ENCODE data around the gene SPTBN5. TPM values are rescaled to one million over a fixed set of nuclear protein-coding genes. Genes with fewer than 3 reads are reported as not detected.

Gene SPTBN5
- polyA plus RNA-seq, 1 donor from 2014 or later: 0.01 TPM

GRCh38 chr15:41900526-41901380 lies 6.9 kb upstream of the SPTBN5 start:
- H3K4me3 ChIP-seq (ENCODE audit: low read length): no peak overlapping the region
- no peaks in the 10 kb centered on the region for H3K79me2 ChIP-seq (replicated peaks; ENCODE audit: insufficient read depth, low read length)
- no peaks in the 10 kb centered on the region for H3K36me3 ChIP-seq (ENCODE audit: insufficient read depth, low read length)
- H3K9me3 ChIP-seq (ENCODE audit: low read length): no peaks in the 10 kb centered on the region
- no peaks in the 10 kb centered on the region for H3F3A ChIP-seq (ENCODE audit: insufficient read depth, low read length, poor library complexity, severe bottlenecking)
- no peaks in the 10 kb centered on the region for H3K27me3 ChIP-seq (ENCODE audit: insufficient read depth, low read depth, low read length)
- no peaks in the 10 kb centered on the region for H4K20me1 ChIP-seq (ENCODE audit: insufficient read depth)
- H2AFZ ChIP-seq (ENCODE audit: low read depth, low read length): no peak overlapping the region
- H3K9me2 ChIP-seq (ENCODE audit: insufficient read depth, low read length): no peaks in the 10 kb centered on the region
- H3K4me2 ChIP-seq (ENCODE audit: low read length): no peak overlapping the region
- no peak overlapping the region for H3K27ac ChIP-seq (ENCODE audit: low read length)
- H3K9ac ChIP-seq (ENCODE audit: low read length): no peak overlapping the region
- TF ChIP-seq, protein P1, sequence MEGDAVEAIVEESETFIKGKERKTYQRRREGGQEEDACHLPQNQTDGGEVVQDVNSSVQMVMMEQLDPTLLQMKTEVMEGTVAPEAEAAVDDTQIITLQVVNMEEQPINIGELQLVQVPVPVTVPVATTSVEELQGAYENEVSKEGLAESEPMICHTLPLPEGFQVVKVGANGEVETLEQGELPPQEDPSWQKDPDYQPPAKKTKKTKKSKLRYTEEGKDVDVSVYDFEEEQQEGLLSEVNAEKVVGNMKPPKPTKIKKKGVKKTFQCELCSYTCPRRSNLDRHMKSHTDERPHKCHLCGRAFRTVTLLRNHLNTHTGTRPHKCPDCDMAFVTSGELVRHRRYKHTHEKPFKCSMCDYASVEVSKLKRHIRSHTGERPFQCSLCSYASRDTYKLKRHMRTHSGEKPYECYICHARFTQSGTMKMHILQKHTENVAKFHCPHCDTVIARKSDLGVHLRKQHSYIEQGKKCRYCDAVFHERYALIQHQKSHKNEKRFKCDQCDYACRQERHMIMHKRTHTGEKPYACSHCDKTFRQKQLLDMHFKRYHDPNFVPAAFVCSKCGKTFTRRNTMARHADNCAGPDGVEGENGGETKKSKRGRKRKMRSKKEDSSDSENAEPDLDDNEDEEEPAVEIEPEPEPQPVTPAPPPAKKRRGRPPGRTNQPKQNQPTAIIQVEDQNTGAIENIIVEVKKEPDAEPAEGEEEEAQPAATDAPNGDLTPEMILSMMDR (IDR thresholded peaks at IDR 0.05; ENCODE audit: poor library complexity, severe bottlenecking): no peak
- TF ChIP-seq EZH2 (IDR thresholded peaks at IDR 0.05; ENCODE audit: borderline replicate concordance, insufficient read depth, low read length, poor library complexity, severe bottlenecking): no peak
- TF ChIP-seq SMC3 (conservative IDR thresholded peaks at IDR 0.05; ENCODE audit: poor library complexity): no peak
- TF ChIP-seq EP300 (conservative IDR thresholded peaks at IDR 0.05; ENCODE audit: poor library complexity, severe bottlenecking): no peak
- no peak for TF ChIP-seq POLR2AphosphoS5 (IDR thresholded peaks at IDR 0.05)
- no peak for TF ChIP-seq TAF1 (IDR thresholded peaks at IDR 0.05; ENCODE audit: low read depth)
- TF ChIP-seq, protein P2, sequence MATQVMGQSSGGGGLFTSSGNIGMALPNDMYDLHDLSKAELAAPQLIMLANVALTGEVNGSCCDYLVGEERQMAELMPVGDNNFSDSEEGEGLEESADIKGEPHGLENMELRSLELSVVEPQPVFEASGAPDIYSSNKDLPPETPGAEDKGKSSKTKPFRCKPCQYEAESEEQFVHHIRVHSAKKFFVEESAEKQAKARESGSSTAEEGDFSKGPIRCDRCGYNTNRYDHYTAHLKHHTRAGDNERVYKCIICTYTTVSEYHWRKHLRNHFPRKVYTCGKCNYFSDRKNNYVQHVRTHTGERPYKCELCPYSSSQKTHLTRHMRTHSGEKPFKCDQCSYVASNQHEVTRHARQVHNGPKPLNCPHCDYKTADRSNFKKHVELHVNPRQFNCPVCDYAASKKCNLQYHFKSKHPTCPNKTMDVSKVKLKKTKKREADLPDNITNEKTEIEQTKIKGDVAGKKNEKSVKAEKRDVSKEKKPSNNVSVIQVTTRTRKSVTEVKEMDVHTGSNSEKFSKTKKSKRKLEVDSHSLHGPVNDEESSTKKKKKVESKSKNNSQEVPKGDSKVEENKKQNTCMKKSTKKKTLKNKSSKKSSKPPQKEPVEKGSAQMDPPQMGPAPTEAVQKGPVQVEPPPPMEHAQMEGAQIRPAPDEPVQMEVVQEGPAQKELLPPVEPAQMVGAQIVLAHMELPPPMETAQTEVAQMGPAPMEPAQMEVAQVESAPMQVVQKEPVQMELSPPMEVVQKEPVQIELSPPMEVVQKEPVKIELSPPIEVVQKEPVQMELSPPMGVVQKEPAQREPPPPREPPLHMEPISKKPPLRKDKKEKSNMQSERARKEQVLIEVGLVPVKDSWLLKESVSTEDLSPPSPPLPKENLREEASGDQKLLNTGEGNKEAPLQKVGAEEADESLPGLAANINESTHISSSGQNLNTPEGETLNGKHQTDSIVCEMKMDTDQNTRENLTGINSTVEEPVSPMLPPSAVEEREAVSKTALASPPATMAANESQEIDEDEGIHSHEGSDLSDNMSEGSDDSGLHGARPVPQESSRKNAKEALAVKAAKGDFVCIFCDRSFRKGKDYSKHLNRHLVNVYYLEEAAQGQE (IDR thresholded peaks at IDR 0.05; ENCODE audit: borderline replicate concordance): no peak
- TF ChIP-seq RAD21 (conservative IDR thresholded peaks at IDR 0.05): no peak
- TF ChIP-seq MXI1 (conservative IDR thresholded peaks at IDR 0.05; ENCODE audit: poor library complexity, severe bottlenecking): no peak

GRCh38 chr15:41899854-41900442 lies 6.1 kb upstream of the SPTBN5 start:
- H3K27me3 ChIP-seq (ENCODE audit: insufficient read depth, low read depth, low read length): no peaks in the 10 kb centered on the region
- H3K36me3 ChIP-seq (ENCODE audit: insufficient read depth, low read length): no peaks in the 10 kb centered on the region
- H3K79me2 ChIP-seq (replicated peaks; ENCODE audit: insufficient read depth, low read length): no peaks in the 10 kb centered on the region
- no peak overlapping the region for H3K4me3 ChIP-seq (ENCODE audit: low read length)
- H4K20me1 ChIP-seq (ENCODE audit: insufficient read depth): no peaks in the 10 kb centered on the region
- no peak overlapping the region for H3K9ac ChIP-seq (ENCODE audit: low read length)
- H3K9me2 ChIP-seq (ENCODE audit: insufficient read depth, low read length): no peaks in the 10 kb centered on the region
- H2AFZ ChIP-seq (ENCODE audit: low read depth, low read length): no peak overlapping the region
- H3K27ac ChIP-seq (ENCODE audit: low read length): no peak overlapping the region
- no peak for TF ChIP-seq RAD21 (conservative IDR thresholded peaks at IDR 0.05)
- TF ChIP-seq EP300 (conservative IDR thresholded peaks at IDR 0.05; ENCODE audit: poor library complexity, severe bottlenecking): no peak
- TF ChIP-seq, protein P2 (IDR thresholded peaks at IDR 0.05; ENCODE audit: borderline replicate concordance): no peak
- TF ChIP-seq MXI1 (conservative IDR thresholded peaks at IDR 0.05; ENCODE audit: poor library complexity, severe bottlenecking): no peak
- no peak for TF ChIP-seq SMC3 (conservative IDR thresholded peaks at IDR 0.05; ENCODE audit: poor library complexity)
- TF ChIP-seq, protein P1 (IDR thresholded peaks at IDR 0.05; ENCODE audit: poor library complexity, severe bottlenecking): no peak
- no peak for TF ChIP-seq POLR2AphosphoS5 (IDR thresholded peaks at IDR 0.05)
- no peak for TF ChIP-seq TAF1 (IDR thresholded peaks at IDR 0.05; ENCODE audit: low read depth)
- TF ChIP-seq EZH2 (IDR thresholded peaks at IDR 0.05; ENCODE audit: borderline replicate concordance, insufficient read depth, low read length, poor library complexity, severe bottlenecking): no peak
- H3K9me3 ChIP-seq (ENCODE audit: low read length): no peaks in the 10 kb centered on the region
- no peaks in the 10 kb centered on the region for H3F3A ChIP-seq (ENCODE audit: insufficient read depth, low read length, poor library complexity, severe bottlenecking)
- H3K4me2 ChIP-seq (ENCODE audit: low read length): no peak overlapping the region
